HEK293 (cell line): ENCODE measurements around the gene AGAP1.

ENCODE experiments used
- BCL11A ChIP-seq: fragments of 450-650 bp; formaldehyde crosslinking; IDR thresholded peaks from 2 replicates; pipeline ENCODE4 v1.5.1; 2016; ENCODE audit warnings: low read depth, missing biosample characterization, missing genetic modification characterization
- CTCF ChIP-seq: fragments of 450-650 bp; formaldehyde crosslinking; IDR thresholded peaks from 2 replicates; pipeline ENCODE4 v1.5.1; 2016; ENCODE audit warnings: missing biosample characterization, missing genetic modification characterization
- KLF1 ChIP-seq: fragments of 450-650 bp; formaldehyde crosslinking; IDR thresholded peaks from 2 replicates; pipeline ENCODE4 v1.5.1; 2016; ENCODE audit warnings: missing biosample characterization, missing genetic modification characterization
- PBX3 ChIP-seq: sonication (generic); formaldehyde crosslinking; IDR thresholded peaks from 2 replicates; pipeline ENCODE4 v1.8.1; 2022; ENCODE audit warnings: mild to moderate bottlenecking, moderate library complexity, missing genetic modification reagents
- REPIN1 ChIP-seq: fragments of 450-650 bp; formaldehyde crosslinking; IDR thresholded peaks from 2 replicates; pipeline ENCODE4 v1.5.1; 2017; ENCODE audit warnings: missing biosample characterization, missing genetic modification characterization, low read depth
- REST ChIP-seq: fragments of 450-650 bp; formaldehyde crosslinking; IDR thresholded peaks from 2 replicates; pipeline ENCODE4 v1.5.1; 2016; ENCODE audit warnings: missing biosample characterization, missing genetic modification characterization
- YY1 ChIP-seq: fragments of 450-650 bp; formaldehyde crosslinking; IDR thresholded peaks from 2 replicates; pipeline ENCODE4 v1.5.1; 2018; ENCODE audit warnings: missing biosample characterization, missing genetic modification characterization
- ZNF155 ChIP-seq: fragments of 450-650 bp; formaldehyde crosslinking; IDR thresholded peaks from 2 replicates; pipeline ENCODE4 v1.5.1; 2016; ENCODE audit warnings: missing biosample characterization, missing genetic modification characterization
- ZNF350 ChIP-seq: fragments of 450-650 bp; formaldehyde crosslinking; IDR thresholded peaks from 2 replicates; pipeline ENCODE4 v1.5.0; 2017; ENCODE audit warnings: missing biosample characterization, mild to moderate bottlenecking, missing genetic modification characterization
- ZNF571 ChIP-seq: fragments of 450-650 bp; formaldehyde crosslinking; IDR thresholded peaks from 2 replicates; pipeline ENCODE4 v1.5.0; 2017; ENCODE audit warnings: missing biosample characterization, missing genetic modification characterization

GRCh38 chr2:235839974-235840373 is 346.1 kb downstream of the AGAP1 start:
- no peak for TF ChIP-seq ZNF350
- TF ChIP-seq PBX3 (CRISPR knock-in tag) = no peak
- TF ChIP-seq REPIN1 = no peak
- TF ChIP-seq REST (tag by site-specific recombination) = no peak
- no peak for TF ChIP-seq CTCF
- TF ChIP-seq KLF1 (tag by site-specific recombination) = no peak
- no peak for TF ChIP-seq YY1
- no peak for TF ChIP-seq ZNF571
- no peak for TF ChIP-seq BCL11A (tag by site-specific recombination)
- TF ChIP-seq ZNF155 = no peak
